Panc1 (cell line): ENCODE measurements around the gene DTHD1. TPM values are rescaled to one million over a fixed set of nuclear protein-coding genes. Genes with fewer than 3 reads are reported as not detected.

Source experiments
- ATAC-seq: fragments of 200-7000 bp; cut with Tn5 transposase; 2 replicates; pipeline ENCODE4 v1.9.1; 2020; ENCODE audit warnings: mild to moderate bottlenecking, moderate library complexity
- BruUV-seq: library from RNA; stranded (reverse); fragments of 400-500 nt; replicated peaks from 2 replicates; lab custom pipeline; 2021; lab: Mats Ljungman, UMichigan
- CTCF ChIA-PET: fragments of 300-600 bp; sonication (Branson Sonifier 250); formaldehyde crosslinking; loops from one replicate; lab custom pipeline; 2022; ENCODE audit warnings: antibody characterized with exemption; lab: Charles Lee
- POLR2A ChIA-PET: fragments of 300-600 bp; sonication (Branson Sonifier 250); formaldehyde crosslinking; loops from one replicate; lab custom pipeline; 2022; ENCODE audit warnings: antibody characterized with exemption; lab: Charles Lee
- DNase-seq: peaks from one replicate; pipeline ENCODE4 v3.0.0-alpha.2; 2010; ENCODE audit warnings: low read depth, low spot score
- H3K27ac ChIP-seq: 2 replicates; pipeline ENCODE4 v1.5.1; 2011; ENCODE audit warnings: mild to moderate bottlenecking, low read length, inconsistent platforms
- H3K27me3 ChIP-seq: fragments of 200-500 bp; sonication (Bioruptor generic); 2 replicates; pipeline ENCODE4 v1.6.0; 2014; ENCODE audit warnings: low read length, inconsistent platforms; ENCODE audit not compliant: control insufficient read depth, insufficient read depth
- H3K36me3 ChIP-seq: fragments of 200-500 bp; sonication (Bioruptor generic); 2 replicates; pipeline ENCODE4 v1.5.1; 2014; ENCODE audit warnings: inconsistent platforms, mild to moderate bottlenecking, low read length, moderate library complexity; ENCODE audit not compliant: control insufficient read depth, insufficient read depth
- H3K4me1 ChIP-seq: 2 replicates; pipeline ENCODE4 v1.5.1; 2011; ENCODE audit warnings: inconsistent platforms, mild to moderate bottlenecking, low read length, moderate library complexity; ENCODE audit not compliant: control insufficient read depth, insufficient read depth
- H3K4me3 ChIP-seq, 2 experiments: 2 replicates each; pipeline ENCODE4 v1.5.1; 2011 to 2012; ENCODE audit warnings: low read depth in 2 of 2, low read length in 2 of 2, mild to moderate bottlenecking in 2 of 2, inconsistent platforms in 1 of 2, moderate library complexity in 1 of 2
- H3K9me3 ChIP-seq: fragments of 200-500 bp; sonication (Bioruptor generic); 2 replicates; pipeline ENCODE4 v1.5.1; 2014; ENCODE audit warnings: low read depth, mild to moderate bottlenecking, inconsistent platforms, low read length, moderate library complexity; ENCODE audit not compliant: control insufficient read depth, insufficient read depth
- POLR2AphosphoS5 ChIP-seq: IDR thresholded peaks from 2 replicates; pipeline ENCODE4 v1.6.1; 2012; ENCODE audit warnings: mild to moderate bottlenecking, low read depth, low read length, moderate library complexity
- SIN3A ChIP-seq: IDR thresholded peaks from 2 replicates; pipeline ENCODE4 v1.6.1; 2012; ENCODE audit warnings: low read depth, mild to moderate bottlenecking, low read length, moderate library complexity, borderline replicate concordance; ENCODE audit not compliant: insufficient read depth
- TCF7L2 ChIP-seq: IDR thresholded peaks from 2 replicates; pipeline ENCODE4 v1.6.1; 2011; ENCODE audit warnings: mild to moderate bottlenecking, low read depth, low read length, inconsistent platforms
- in situ Hi-C: cut with HindIII; loops from 2 replicates; pipeline ENCODE4 v1.10.0; 2016; ENCODE audit warnings: low sequenced_read_pairs, low pct_unique_long_range_greater_than_20kb
- intact Hi-C: fragments of 100-400 bp; cut with micrococcal nuclease; formaldehyde crosslinking; loops from one replicate; pipeline ENCODE4 v1.10.0; 2022; ENCODE audit not compliant: unreplicated experiment
- total RNA-seq: library from RNA; stranded (reverse); gene quantifications from one replicate; pipeline ENCODE4 v1.2.1, GENCODE V29; 2021; ENCODE audit not compliant: unreplicated experiment
- TF ChIP-seq, protein P1 (sequence below), 2 experiments: IDR thresholded peaks; 2 replicates each; pipeline ENCODE4 v1.6.1; 2011 to 2012; ENCODE audit warnings: low read depth in 2 of 2, control low read depth in 1 of 2, low read length in 1 of 2, mild to moderate bottlenecking in 1 of 2, moderate library complexity in 1 of 2; ENCODE audit not compliant: insufficient read depth in 1 of 2
- TF ChIP-seq, protein P2 (sequence below): fragments of 450-650 bp; IDR thresholded peaks from 2 replicates; pipeline ENCODE4 v1.5.1; 2017; ENCODE audit warnings: mild to moderate bottlenecking

DTHD1 gene
- total RNA-seq, 1 experiment from 2014 or later: not detected

DNA sequence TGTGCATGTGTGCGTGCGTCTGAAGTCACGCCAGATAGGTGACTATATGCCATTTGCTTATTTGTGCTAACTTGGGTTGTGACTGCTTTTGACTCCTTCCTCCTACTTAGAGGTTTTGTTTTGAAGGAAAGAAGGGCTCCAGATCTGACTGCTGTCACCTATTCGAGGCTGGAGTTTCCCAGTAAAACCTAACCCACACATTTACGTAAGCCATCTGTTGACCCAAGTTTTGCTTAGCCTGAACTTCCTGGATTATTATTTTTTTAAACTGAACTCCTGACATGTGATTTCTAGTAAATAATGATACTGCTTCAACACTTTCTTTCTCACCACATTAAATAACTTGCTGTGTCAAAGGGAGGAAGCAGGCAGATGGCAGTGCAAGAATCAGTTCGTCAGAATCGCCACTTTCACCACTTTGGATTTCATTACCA, 41.5 kb downstream of the DTHD1 start:
- BruUV-seq: no TSS peak
- no peak for DNase-seq
- no peak overlapping the region for H3K4me3 ChIP-seq
- in situ Hi-C loops: no loop called here
- no peaks in the 10 kb centered on the region for H3K36me3 ChIP-seq
- TF ChIP-seq, protein P1, sequence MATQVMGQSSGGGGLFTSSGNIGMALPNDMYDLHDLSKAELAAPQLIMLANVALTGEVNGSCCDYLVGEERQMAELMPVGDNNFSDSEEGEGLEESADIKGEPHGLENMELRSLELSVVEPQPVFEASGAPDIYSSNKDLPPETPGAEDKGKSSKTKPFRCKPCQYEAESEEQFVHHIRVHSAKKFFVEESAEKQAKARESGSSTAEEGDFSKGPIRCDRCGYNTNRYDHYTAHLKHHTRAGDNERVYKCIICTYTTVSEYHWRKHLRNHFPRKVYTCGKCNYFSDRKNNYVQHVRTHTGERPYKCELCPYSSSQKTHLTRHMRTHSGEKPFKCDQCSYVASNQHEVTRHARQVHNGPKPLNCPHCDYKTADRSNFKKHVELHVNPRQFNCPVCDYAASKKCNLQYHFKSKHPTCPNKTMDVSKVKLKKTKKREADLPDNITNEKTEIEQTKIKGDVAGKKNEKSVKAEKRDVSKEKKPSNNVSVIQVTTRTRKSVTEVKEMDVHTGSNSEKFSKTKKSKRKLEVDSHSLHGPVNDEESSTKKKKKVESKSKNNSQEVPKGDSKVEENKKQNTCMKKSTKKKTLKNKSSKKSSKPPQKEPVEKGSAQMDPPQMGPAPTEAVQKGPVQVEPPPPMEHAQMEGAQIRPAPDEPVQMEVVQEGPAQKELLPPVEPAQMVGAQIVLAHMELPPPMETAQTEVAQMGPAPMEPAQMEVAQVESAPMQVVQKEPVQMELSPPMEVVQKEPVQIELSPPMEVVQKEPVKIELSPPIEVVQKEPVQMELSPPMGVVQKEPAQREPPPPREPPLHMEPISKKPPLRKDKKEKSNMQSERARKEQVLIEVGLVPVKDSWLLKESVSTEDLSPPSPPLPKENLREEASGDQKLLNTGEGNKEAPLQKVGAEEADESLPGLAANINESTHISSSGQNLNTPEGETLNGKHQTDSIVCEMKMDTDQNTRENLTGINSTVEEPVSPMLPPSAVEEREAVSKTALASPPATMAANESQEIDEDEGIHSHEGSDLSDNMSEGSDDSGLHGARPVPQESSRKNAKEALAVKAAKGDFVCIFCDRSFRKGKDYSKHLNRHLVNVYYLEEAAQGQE (IDR thresholded peaks at IDR 0.05; ENCODE audit: insufficient read depth in 1 of 2, low read depth in 2 of 2, low read length in 1 of 2): no peak
- no peak for TF ChIP-seq SIN3A
- TF ChIP-seq POLR2AphosphoS5: no peak
- TF ChIP-seq TCF7L2: no peak
- TF ChIP-seq, protein P2, sequence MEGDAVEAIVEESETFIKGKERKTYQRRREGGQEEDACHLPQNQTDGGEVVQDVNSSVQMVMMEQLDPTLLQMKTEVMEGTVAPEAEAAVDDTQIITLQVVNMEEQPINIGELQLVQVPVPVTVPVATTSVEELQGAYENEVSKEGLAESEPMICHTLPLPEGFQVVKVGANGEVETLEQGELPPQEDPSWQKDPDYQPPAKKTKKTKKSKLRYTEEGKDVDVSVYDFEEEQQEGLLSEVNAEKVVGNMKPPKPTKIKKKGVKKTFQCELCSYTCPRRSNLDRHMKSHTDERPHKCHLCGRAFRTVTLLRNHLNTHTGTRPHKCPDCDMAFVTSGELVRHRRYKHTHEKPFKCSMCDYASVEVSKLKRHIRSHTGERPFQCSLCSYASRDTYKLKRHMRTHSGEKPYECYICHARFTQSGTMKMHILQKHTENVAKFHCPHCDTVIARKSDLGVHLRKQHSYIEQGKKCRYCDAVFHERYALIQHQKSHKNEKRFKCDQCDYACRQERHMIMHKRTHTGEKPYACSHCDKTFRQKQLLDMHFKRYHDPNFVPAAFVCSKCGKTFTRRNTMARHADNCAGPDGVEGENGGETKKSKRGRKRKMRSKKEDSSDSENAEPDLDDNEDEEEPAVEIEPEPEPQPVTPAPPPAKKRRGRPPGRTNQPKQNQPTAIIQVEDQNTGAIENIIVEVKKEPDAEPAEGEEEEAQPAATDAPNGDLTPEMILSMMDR: no peak
- POLR2A ChIA-PET: no interaction called here
- no peaks in the 10 kb centered on the region for H3K9me3 ChIP-seq
- no peak overlapping the region for H3K27ac ChIP-seq
- no peaks in the 10 kb centered on the region for H3K4me1 ChIP-seq
- H3K27me3 ChIP-seq: no peaks in the 10 kb centered on the region
- CTCF ChIA-PET: no interaction called here
- intact Hi-C loops: no loop called here
- ATAC-seq: no peak

DNA sequence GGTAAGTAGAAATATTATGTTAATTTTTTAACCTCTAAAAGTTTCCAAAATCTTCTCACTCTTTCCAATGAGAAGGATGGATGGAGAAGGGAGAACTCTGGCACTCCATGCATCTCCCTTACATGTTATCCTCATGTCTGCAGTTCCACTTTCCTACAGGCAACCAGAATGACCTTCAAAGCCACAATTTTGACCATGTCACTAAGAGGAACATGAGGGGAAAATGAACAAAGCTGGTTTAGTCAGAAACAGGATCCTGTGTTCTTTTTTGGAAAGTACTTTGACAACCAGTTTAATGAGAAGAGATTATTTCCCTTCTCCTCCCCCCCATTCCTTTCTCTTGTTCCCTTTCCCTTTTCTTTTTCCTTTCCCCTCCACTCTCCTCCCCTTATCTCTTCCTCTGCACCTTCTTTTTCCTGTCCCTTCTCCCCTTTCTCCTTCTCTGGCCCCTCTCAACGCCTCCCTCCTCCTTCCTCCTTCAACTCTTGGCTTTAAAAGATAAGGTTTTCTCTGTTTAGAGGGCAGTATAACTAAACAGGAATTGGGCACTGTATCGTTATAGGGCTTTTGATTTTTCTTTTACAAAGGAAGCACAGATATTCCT, 42.5 kb downstream of the DTHD1 start:
- H3K27ac ChIP-seq: no peak overlapping the region
- no peaks in the 10 kb centered on the region for H3K27me3 ChIP-seq
- TF ChIP-seq POLR2AphosphoS5 (no peak), TCF7L2 (no peak), SIN3A (no peak)
- TF ChIP-seq, protein P1 (IDR thresholded peaks at IDR 0.05; ENCODE audit: insufficient read depth in 1 of 2, low read depth in 2 of 2, low read length in 1 of 2): no peak
- TF ChIP-seq, protein P2: no peak
- no peak overlapping the region for H3K4me3 ChIP-seq
- ChIA-PET CTCF (no interaction called here), POLR2A (no interaction called here)
- no peak for DNase-seq
- intact Hi-C loops (no loop called here), in situ Hi-C loops (no loop called here)
- H3K36me3 ChIP-seq: no peaks in the 10 kb centered on the region
- no peaks in the 10 kb centered on the region for H3K4me1 ChIP-seq
- H3K9me3 ChIP-seq: no peaks in the 10 kb centered on the region
- no peak for ATAC-seq
- BruUV-seq: no TSS peak
